Measurements from ENCODE around the gene ATP9A.

- no peak for TF ChIP-seq CTCF (IDR thresholded peaks at IDR 0.05)
- TF ChIP-seq POLR2A (IDR thresholded peaks at IDR 0.05) = no peak
Measured at GRCh38 chr20:51696304-51697071, 71.7 kb downstream of the ATP9A start.
